Ovary (tissue), 9 donors: Measurements from ENCODE around the gene MBP. TPM values are rescaled to one million over a fixed set of nuclear protein-coding genes. Genes with fewer than 3 reads are reported as not detected.

Experiments
- DNase-seq, 5 donors: peaks; one replicate each; pipeline ENCODE4 v3.0.0-alpha.2; 2019 to 2020
- H3K27ac ChIP-seq, 2 donors: fragments of 200-600 bp; one replicate each; pipeline versions ENCODE4 v1.5.1 to v1.8.0; 2019 to 2022
- H3K27me3 ChIP-seq: fragments of 200-600 bp; one replicate; pipeline ENCODE4 v1.8.0; 2022
- H3K36me3 ChIP-seq: fragments of 200-600 bp; sonication (generic); one replicate; pipeline ENCODE4 v1.5.1; 2019
- H3K4me1 ChIP-seq: one replicate; pipeline ENCODE4 v1.8.1; 2013; ENCODE audit warnings: mild to moderate bottlenecking, moderate library complexity; ENCODE audit not compliant: insufficient read depth
- H3K4me3 ChIP-seq: fragments of 200-600 bp; sonication (generic); one replicate; pipeline ENCODE4 v1.5.1; 2017
- H3K9me3 ChIP-seq, 2 donors: fragments of 200-600 bp in 1 of 2; sonication (generic) in 1 of 2; one replicate each; pipeline versions ENCODE4 v1.5.1 to v1.8.1; 2013 to 2019; ENCODE audit warnings: mild to moderate bottlenecking in 1 of 2, moderate library complexity in 1 of 2
- CTCF ChIP-seq, 3 donors: fragments of 450-650 bp in 2 of 3; fragments of 200-600 bp in 1 of 3; IDR thresholded peaks; one replicate each; pipeline versions ENCODE4 v1.5.1 to v1.8.0; 2016 to 2022; ENCODE audit warnings: antibody characterized with exemption in 3 of 3, mild to moderate bottlenecking in 1 of 3
- EP300 ChIP-seq: sonication (generic); formaldehyde crosslinking; IDR thresholded peaks from one replicate; pipeline ENCODE4 v1.6.1; 2017; ENCODE audit warnings: antibody characterized with exemption
- POLR2A ChIP-seq: fragments of 450-650 bp; IDR thresholded peaks from one replicate; pipeline ENCODE4 v1.6.1; 2017; ENCODE audit warnings: antibody characterized with exemption, mild to moderate bottlenecking, moderate library complexity
- WGBS, 3 donors: extraction: QIAGEN DNeasy Blood & Tissue Kit in 1 of 3; methylation state at CpG; one replicate each; pipeline versions ENCODE4 v1.1.5 to v1.1.7; 2013 to 2017; 5-methylcytosine and 5-hydroxymethylcytosine counted together
- intact Hi-C, 4 donors: fragments of 100-400 bp; cut with DNase I; formaldehyde crosslinking; loops; one replicate each; pipeline versions ENCODE4 v1.11.0 to v1.15.1; 2022 to 2023
- polyA plus RNA-seq, 2 donors: library from polyadenylated mRNA; stranded (reverse); fragments of 200-250 nt in 1 of 2; fragments of 350-450 nt in 1 of 2; fragmentation: Illumina TruSeq in 1 of 2; extraction: RNeasy Lipid Tissue Mini Kit (QIAGEN cat#74804) in 1 of 2; gene quantifications; one replicate each; pipeline ENCODE4 v1.2.3, GENCODE V29; 2013 to 2014
- total RNA-seq, 7 donors: library from RNA; depleted of rRNA in 2 of 7; stranded (reverse); fragments of >200 nt in 2 of 7; fragmentation: NEBNext Ultra II Directional in 3 of 7; extraction: Animal tissue kit (Norgen Biotek cat#: 25700) in 3 of 7; gene quantifications; one replicate each; pipeline versions ENCODE4 v1.1.0 to v1.2.4, GENCODE V29; 2016 to 2023
- donor health status: DM: no; HTN: no; CAD: no; lungs with moderate emphysema.
- donor health status: DM: no; HTN: no; CAD: no.
- donor health status: Bipolar disorder and iron deficiency.
- donor health status: DM: yes; HTN: yes; CAD: no.
- donor health status: DM: no; HTN: no; CAD: no.
- donor health status: DM: yes; HTN: yes; CAD: no.

Gene MBP
- total and polyA plus RNA-seq, 9 donors: 7.1 to 38.2 (median 23.2) TPM

- intact Hi-C loops: loop anchor here in 1 of 4 donors (10.0 kb wide), 1 partner anchor 138 kb away; no protein-coding TSS in a partner anchor
- no peaks in the 10 kb centered on the region for H3K9me3 ChIP-seq
- no peak overlapping the region for H3K27ac ChIP-seq
- 83 to 93% (median 91%) methylated on average over 9 of the region's 9 CpGs for WGBS, 3 donors
- H3K4me3 ChIP-seq: no peak overlapping the region
- H3K4me1 ChIP-seq: peaks cover 14% of the 10 kb centered on the region
- TF ChIP-seq CTCF (IDR thresholded peaks at IDR 0.05) (no peak), EP300 (no peak), POLR2A (no peak)
- no peaks in the 10 kb centered on the region for H3K27me3 ChIP-seq
- DNase-seq: no peak
- H3K36me3 ChIP-seq: no peaks in the 10 kb centered on the region
Measured at GRCh38 chr18:77066689-77067088, 65.9 kb downstream of the MBP start.

- Histone ChIP-seq H3K4me1 (peaks cover 11% of the 10 kb centered on the region), H3K4me3 (no peak overlapping the region), H3K27ac (no peak overlapping the region), H3K9me3 (no peaks in the 10 kb centered on the region), H3K36me3 (no peaks in the 10 kb centered on the region), H3K27me3 (no peaks in the 10 kb centered on the region)
- no peak for TF ChIP-seq EP300
- TF ChIP-seq CTCF (IDR thresholded peaks at IDR 0.05): no peak
- no peak for TF ChIP-seq POLR2A
- 89 to 97% (median 97%) methylated on average over 9 of the region's 9 CpGs for WGBS, 3 donors
- no peak for DNase-seq
- intact Hi-C loops: loop anchor here in 1 of 4 donors (10.0 kb wide), 1 partner anchor 139 kb away; no protein-coding TSS in a partner anchor
Measured at GRCh38 chr18:77066101-77066500, 66.5 kb downstream of the MBP start.

GRCh38 chr18:77065221-77065981, 67.2 kb downstream of the MBP start:
- Histone ChIP-seq H3K4me1 (peaks cover 11% of the 10 kb centered on the region), H3K4me3 (no peak overlapping the region), H3K27ac (no peak overlapping the region), H3K27me3 (no peaks in the 10 kb centered on the region), H3K36me3 (no peaks in the 10 kb centered on the region), H3K9me3 (no peaks in the 10 kb centered on the region)
- intact Hi-C loops: loop anchor here in 1 of 4 donors (10.0 kb wide), 1 partner anchor 139 kb away; no protein-coding TSS in a partner anchor
- no peak for TF ChIP-seq EP300
- TF ChIP-seq CTCF (IDR thresholded peaks at IDR 0.05): no peak
- no peak for TF ChIP-seq POLR2A
- peak in 1 of 5 donors; percentile 49 for DNase-seq
- WGBS, 3 donors: 51 to 64% (median 63%) methylated on average over 13 of the region's 13 CpGs

- WGBS, 3 donors: 88 to 91% (median 89%) methylated on average over 7 of the region's 7 CpGs
- Histone ChIP-seq H3K27ac (no peak overlapping the region), H3K36me3 (no peaks in the 10 kb centered on the region), H3K9me3 (no peaks in the 10 kb centered on the region), H3K27me3 (no peaks in the 10 kb centered on the region), H3K4me3 (no peak overlapping the region), H3K4me1 (peaks cover 10% of the 10 kb centered on the region)
- TF ChIP-seq EP300: no peak
- TF ChIP-seq POLR2A: no peak
- TF ChIP-seq CTCF (IDR thresholded peaks at IDR 0.05): no peak
- intact Hi-C loops: loop anchor here in 2 of 4 donors (5.0 to 10.0 kb wide), 2 partner anchors 142 to 149 kb away; no protein-coding TSS in a partner anchor
- no peak for DNase-seq
Measured at GRCh38 chr18:77063260-77063659, 69.3 kb downstream of the MBP start.
